Femur (tissue), 1 donor: Measurements from ENCODE around the gene ANKRD13D.

Source experiments
- DNase-seq: peaks from one replicate; pipeline ENCODE4 v3.0.0-alpha.2; 2017

Gene ANKRD13D

DNA sequence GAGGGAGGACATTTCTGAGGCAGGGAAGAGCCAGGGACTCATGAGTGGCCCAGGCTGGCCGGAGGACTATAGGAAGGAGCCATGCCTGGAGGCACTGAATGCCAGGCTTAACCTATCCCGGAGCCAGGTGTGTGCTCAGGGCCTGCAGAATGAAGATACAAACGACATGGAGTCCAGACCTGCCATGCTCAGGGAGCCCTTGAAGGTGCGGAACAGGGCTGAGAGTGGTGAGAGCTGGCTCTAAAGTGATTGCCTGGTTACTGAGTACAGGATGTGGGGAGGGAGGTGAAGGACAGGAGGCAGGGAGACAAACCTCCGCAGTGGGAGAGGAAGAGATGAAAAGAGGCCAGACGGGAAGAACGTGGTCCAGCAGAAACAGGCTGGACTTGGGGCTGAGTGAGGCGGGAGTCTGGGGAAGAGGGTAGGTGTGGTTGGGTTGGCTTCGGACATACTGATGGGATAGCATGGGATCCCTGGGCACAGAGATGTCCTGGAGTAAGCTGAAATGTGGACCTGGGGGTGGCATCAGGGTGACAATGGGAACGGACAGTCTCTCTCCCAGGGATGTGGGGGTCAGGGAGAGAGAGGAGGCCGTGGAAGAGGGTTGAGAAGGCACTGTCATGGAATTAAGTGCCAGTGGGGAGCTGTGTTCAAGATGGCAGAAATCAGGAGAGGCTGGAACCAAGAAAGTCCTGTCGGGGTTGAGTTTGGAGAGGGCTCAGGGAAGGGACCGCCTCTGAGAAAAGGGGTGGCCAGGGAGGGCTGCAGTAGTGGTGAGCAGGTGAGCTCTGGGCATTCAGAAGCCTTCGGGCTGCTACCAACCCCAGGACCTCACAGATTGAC lies 1.5 kb upstream of the ANKRD13D start:
- DNase-seq, result no peak

DNA sequence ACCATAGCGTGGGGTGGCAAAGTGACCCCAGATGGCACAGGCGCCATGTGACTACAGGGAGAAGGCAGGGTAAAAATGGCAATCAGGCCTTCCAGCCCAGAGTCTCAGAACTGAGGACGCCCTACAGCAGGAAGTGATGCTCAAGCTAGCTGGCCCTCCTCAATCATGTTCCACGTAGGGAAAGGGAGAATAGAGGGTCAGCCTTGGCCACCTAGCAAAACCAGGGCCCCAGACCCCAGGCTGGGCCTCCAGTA lies 978 bp upstream of the ANKRD13D start:
- DNase-seq, result no peak

DNA sequence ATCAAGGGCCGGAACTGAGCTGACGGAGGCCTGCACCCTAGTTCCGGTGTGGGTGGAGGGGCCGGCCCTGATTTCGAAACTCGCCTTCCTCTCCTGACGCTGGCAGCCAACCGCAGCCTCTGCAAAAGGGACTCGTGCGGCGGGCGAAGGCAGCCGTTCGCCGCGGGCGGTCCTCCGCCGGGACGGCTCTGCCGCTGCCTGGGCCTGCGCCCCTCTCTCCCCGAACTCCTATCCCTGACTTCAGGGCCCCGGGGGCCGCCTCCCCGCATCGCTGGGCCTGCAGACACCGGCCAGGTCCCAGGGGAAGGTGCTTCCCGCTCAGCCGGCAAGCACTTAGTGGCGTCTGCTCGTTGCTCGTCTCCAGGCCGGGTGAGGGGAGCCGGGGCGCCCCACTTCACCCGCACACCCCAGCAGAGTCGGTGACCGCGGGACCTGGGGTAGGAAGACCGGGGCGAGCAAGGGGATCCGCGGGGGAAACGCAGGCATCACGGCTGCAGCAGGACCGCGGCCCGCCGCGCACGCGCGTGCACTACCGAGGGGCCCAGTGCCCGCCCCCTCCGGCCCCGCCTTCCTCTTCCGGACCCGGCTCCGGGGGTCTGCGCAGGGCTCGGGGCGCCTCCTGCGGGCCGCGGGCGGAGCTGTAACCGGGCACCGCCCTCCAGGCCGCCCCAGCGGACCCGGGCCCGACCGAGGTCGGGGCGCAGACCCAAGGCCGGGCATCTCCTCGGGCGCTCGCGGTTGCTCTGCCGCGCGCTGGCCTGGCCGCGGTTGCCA lies 464 bp upstream of the ANKRD13D start:
- DNase-seq, result peak; percentile 94

DNA sequence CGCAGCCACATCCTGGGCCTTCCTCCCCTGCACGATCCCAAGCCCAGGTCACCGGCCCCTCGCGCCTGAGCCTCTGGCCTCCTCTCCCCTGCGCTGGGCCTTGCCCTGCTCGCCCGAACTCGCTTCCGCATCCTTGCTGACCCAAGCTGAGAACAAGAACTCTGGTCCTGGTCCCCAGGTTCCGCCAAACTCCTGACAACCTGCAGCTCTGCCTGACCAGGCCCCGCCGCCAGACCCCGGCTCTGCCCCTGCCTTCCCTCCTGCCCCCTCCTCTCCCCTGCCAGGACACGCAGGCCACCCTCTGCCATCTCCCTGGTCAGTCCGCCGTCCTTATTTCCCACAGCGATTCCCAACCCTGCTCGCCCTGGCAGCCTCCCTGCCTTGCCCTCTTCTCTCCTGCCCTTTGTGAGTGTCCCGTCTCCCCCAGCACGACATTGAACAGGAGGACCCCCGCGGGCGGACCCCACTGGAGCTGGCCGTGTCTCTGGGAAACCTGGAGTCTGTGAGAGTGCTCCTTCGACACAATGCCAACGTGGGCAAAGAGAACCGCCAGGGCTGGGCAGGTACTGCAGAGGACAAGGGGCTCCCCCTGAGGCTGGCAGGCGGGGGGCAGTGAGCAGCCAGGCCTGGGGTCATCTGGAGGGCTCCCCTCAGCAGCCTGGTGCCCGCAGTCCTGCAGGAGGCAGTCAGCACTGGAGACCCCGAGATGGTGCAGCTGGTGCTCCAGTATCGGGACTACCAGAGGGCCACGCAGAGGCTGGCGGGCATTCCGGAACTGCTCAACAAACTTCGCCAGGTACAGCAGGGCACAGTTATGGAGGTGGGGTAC lies 762 bp downstream of the ANKRD13D start:
- DNase-seq, result no peak

DNA sequence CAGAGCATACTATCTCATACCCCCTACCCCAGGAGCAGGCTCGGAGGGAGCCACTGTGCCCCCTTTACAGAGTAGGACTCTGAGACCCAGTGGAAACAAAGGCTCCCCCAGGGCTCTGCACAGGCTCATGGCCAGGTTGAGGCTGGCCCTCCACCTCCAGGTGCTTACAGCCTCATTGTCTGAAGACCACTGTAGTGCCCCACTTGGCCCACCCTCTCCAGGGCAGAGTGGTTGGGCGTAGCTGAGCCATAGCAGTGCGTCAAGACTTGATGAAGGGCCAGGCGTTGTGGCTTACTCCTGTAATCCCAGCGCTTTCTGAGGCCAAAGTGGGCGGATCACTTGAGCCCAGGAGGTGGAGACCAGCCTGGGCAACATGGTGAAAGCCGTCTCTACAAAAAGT lies 1.7 kb downstream of the ANKRD13D start:
- peak; percentile 71 for DNase-seq

DNA sequence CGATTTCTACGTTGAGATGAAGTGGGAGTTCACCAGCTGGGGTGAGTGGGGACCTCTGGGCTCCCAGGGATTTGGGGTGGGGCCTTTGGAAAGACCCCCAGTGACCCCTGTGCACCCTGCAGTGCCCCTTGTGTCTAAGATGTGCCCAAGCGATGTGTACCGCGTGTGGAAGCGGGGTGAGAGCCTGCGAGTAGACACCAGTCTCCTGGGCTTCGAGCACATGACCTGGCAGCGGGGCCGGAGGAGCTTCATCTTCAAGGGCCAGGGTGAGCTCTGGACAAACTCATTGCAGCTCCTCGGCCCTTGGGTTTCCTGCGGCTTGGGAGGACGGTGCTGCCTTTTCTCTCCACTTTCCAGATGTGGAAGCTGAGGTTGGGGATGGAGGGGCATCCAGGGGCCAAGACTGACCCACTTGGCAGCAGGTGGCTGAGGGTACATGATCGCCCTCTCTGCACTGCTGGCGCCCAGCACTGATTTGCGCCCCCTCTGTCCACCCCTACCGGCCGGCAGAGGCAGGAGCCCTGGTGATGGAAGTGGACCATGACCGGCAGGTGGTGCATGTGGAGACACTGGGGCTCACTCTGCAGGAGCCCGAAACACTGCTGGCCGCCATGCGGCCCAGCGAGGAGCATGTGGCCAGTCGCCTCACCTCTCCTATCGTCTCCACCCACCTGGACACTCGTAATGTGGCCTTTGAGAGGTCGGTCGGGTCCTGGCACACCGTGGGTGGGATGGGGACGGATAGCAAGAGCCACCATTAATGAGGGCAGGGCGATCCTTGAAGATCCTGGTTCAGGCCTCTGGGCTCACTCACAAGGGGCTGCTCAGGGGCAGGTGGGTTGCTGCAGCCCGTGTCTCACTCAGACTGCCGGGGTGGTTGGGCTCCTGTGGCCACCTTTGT lies 2.6 kb downstream of the ANKRD13D start:
- DNase-seq, result no peak

DNA sequence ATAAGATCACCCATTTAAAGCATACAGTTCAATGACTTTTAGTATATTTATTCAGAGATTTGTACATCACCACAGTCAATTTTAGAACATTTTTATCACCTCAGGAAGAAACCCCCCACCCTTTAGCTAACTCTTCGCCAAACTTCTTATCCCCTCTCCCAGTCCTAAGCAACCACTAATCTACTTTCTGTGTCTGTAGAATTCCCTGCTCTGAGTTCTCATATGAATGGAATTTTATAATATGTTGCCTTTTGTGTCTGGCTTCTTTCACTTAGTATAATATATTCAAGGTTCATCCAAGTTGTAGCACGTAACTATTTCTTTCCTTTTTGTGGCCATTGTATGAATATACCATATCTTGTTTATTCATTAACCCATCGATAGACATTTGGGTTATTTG lies 3.6 kb downstream of the ANKRD13D start:
- DNase-seq, result no peak

DNA sequence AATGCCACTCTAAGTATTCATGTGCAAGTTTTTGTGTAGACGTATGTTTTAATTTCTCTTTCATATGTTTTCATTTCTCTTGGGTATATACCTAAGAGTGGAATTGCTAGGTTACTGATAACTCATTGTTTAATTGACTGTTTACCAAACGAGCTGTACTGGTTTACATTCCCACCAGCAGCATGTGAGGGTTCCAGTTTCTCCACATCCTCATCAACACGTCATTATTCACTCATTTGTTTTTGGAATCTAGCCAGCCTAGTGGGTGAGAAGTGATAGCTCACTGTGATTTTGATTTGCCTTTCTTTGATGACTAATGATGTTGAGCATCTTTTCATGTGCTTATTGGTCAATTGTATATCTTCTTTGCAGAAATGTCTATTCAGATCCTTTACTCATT lies 4.0 kb downstream of the ANKRD13D start:
- DNase-seq, result no peak

DNA sequence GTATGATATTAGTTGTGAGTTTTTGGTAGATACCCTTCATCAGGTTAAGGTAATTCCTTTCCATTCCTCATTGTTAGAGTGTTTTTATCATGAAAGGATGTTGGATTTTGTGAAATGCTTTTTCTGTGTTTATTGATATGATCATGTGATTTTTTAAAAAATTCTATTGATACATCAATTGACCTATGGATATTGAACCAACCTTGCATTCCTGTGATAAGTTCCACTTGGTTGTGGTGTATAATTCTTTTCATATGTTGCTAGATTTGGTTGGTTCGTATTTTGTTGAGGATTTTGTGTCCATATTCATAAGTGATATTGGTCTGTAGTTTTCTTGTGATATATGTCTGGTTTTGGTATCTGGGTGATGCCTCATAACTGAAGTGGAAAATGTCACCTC lies 6.7 kb downstream of the ANKRD13D start:
- no peak for DNase-seq

DNA sequence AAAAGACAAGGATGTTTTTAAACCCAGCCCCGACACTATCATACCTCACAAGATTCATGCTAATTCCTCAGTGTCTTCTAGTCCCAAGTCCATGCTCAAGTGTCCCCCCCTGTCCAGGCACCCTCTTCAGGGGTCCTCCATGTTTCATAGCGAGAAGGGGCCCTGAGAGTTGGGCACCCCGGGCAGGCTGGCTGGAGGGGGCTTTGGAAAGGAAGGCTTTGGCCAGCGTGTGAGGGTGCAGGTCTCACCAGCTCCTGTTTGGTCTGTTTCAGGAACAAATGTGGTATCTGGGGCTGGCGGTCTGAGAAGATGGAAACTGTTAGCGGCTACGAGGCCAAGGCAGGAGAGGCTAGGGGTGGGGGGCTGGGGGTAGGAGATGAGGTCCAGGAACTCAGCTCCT lies 9.7 kb downstream of the ANKRD13D start:
- no peak for DNase-seq

DNA sequence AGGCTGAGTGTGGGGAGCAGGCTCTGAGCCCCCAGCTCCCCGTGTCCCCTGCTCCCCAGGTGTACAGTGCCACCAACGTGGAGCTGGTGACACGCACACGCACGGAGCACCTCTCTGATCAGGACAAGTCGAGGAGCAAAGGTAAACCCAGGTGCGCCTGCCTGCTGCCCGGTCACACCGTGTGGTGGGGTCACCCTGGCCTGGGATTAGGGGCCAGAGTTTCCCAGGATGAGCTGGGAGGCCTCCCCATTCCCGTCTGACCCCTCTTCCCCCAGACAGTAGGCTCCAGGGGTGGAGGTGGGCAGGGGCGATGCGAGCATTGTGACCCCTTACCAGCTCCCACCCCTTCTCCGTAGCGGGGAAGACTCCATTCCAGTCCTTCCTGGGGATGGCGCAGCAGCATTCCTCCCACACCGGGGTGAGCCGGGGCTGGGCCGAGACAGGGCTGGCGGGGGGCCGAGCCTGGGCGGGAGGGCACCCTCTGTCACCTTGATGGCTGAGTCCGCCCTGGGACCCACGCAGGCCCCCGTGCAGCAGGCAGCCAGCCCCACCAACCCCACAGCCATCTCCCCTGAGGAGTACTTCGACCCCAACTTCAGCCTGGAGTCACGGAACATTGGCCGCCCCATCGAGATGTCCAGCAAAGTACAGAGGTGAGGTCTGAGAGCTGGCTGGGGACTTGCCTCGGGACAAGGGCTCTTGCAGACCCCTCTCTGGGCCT lies 10.5 kb downstream of the ANKRD13D start:
- DNase-seq, result peak; percentile 20

DNA sequence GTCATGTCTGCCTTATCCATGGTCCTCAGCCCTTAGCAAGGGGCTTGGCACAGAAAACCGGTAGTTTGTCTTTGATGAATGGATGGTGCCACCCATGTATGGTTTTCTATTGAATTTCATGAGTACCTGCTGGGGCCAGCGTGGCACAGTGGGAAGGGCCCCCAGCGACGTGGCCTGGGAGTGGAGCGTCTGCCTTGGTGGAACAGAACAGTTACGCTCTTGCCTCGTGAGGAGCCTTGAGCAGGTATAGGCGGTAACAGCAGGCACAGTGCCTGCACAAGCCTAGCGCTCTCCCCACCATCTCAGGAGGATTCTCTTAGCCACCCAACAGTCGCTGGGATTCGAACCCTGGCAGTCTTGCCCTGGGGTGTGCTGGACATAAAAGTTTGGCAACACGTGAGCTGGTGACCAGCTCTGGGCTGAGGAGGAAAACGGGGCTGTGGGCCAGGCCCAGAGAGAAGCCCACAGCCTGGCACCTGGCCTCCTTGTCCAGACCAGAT lies 11.2 kb downstream of the ANKRD13D start:
- DNase-seq, result no peak

DNA sequence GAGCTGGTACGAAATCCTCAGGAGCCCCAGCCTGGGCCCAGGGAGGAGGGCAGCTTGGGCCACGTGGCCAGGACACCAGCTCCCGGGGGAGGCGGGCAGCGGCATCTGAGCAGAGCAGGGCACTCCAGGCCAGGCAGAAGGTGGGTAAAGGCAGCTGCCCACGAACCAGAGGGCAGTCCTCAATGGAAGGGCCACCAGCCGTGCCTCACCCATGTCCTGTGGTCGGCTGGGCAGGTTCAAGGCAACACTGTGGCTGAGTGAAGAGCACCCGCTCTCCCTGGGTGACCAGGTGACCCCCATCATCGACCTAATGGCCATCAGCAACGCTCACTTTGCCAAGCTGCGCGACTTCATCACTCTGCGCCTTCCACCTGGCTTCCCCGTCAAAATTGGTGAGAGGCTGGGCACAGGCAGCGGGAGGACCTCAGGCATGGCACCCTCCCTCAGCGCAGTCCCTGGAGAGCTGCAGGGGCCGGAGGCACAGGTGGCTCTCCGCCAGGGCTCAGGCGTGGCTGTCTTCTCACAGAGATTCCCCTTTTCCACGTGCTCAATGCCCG lies 11.7 kb downstream of the ANKRD13D start:
- no peak for DNase-seq

DNA sequence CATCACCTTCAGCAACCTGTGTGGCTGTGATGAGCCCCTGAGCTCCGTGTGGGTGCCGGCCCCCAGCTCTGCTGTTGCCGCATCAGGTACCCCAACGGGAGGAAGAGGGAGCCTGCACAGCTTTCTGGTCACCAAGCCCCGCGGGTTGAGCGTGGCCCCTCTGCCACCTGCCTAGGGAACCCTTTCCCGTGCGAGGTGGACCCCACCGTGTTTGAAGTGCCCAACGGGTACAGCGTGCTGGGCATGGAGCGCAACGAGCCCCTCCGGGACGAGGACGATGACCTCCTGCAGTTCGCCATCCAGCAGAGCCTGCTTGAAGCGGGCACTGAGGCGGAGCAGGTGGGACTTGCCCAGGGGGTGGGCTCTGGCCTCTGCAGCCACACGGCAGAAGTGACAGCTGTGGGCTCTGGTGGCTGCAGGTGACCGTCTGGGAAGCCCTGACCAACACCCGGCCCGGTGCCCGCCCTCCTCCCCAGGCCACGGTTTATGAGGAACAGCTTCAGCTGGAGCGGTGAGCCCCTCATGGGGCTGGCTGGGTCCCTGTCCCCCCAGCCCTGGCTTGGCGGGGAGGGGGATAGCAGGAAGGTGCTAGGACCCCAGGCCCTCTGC lies 12.3 kb downstream of the ANKRD13D start:
- DNase-seq, result peak; percentile 29

DNA sequence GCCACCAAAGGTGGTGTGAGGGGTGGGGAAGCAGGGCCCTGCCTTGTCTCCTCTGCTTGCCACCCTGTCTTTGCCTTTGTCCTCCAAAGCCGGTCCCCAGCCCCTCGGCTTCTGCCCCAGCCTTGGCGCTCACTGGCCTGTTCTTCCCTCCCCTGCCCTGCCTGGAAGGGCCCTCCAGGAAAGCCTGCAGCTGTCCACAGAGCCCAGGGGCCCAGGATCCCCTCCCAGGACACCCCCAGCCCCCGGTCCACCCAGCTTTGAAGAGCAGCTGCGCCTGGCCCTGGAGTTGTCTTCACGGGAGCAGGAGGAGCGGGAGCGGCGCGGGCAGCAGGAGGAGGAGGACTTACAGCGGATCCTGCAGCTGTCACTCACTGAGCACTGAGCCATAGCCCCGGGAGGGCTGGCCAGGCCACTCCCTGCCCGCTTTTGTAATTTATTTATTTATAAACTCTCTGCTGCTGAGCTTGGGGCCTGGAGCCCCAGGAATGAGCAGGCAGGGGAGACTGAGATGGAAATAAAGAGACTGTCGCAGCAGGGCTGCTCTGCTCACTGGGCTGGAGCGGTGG lies 12.9 kb downstream of the ANKRD13D start:
- DNase-seq, result peak; percentile 77

DNA sequence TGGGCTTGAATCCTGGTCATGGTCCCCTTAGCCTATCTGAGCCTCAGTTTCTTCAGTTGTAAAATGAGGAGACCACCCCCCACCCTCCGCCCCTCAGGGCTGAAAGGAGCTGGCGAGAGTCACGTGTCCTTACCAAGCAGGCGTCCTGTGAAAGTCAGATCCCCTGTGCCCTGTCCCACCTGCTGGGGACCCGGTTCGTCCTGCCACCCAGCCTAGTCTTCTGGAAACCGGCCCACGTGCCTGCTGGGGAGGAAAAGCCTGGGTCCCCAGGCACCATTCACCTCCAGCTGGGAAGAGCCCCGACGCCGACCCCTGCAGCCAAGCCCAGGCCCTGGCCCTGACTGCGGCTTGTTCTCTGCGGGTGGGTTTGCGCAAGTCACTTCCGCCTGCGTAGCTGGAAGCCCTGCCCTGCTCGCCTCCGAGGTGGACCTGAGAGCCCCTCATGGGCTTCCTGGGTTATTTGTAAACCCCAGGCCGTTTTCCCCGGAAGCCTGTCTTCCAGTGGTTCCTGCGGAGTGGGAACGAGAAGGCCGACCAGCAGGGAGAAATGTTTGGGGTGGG lies 13.5 kb downstream of the ANKRD13D start:
- peak; percentile 57 for DNase-seq

DNA sequence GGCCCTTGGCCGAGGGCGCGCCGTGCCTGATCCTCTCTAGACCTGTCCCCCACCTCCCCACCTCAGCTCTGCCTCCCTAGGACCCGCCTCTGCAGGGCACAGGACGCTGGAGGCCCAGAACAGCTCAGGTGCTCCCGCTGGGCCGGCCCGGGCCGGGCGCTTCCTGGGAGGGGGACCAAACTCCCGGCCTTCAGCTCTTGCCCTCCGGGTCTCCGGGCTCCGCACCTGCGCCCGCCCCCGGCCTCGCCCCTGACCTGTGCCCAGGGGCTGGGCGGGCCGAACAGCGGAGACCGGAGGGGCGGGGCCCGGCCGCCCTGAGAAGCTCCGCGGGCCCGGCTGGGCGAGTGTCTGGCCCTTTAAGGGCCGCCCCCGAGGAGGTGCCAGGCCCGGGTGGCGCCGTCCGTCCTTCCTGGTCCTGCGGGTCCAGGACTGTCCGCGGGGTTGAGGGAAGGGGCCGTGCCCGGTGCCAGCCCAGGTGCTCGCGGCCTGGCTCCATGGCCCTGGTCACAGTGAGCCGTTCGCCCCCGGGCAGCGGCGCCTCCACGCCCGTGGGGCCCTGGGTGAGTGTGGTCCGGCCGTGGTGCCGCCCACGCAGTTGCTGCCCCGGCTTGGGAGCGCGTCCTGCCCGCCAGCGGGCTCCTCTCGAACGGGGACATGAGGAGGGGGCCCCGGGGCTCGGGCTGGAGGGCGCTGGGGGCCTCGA lies 14.2 kb downstream of the ANKRD13D start, which contains the start of gene SSH3:
TSS of gene SSH3 (plus strand) at position 399 of the 703 bp plus-strand sequence. CDS start at position 495, 96 bp downstream.
- peak; percentile 74 for DNase-seq

DNA sequence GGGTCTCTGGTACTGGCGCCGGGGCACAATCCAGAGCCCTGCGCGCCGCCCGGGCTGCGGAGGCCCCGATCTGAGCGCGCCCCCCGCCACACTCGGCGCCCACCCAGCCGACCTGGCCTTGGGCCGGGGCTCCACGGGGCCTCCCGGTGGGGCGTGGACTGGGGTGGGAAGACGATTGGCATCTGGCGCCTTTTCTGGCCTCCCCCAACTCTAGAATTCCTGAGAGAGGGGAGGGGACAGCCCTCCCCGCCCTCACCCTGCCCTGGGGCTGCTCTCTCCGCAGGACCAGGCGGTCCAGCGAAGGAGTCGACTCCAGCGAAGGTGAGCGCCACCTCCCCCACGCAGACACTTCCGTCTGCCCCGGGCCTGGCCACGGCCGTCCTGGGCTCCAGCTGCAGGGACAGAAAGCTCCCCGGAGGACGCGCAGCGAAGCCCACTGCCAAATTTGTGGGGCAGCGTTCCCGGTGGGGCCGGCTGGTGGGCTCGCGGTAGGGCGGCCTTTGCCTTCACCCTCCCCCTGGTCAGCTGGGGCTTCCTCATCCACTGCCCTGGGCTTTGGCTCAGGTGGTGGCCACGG lies 14.8 kb downstream of the ANKRD13D start:
- DNase-seq, result peak; percentile 50
